ENCODE results near the gene TMEM17. TPM values are rescaled to one million over a fixed set of nuclear protein-coding genes. Genes with fewer than 3 reads are reported as not detected.

Gene TMEM17
- total RNA-seq, 1 donor from 2014 or later = 1.8 TPM

- Histone ChIP-seq H3K9ac (no peak overlapping the region), H3K27ac (no peak overlapping the region), H3F3A (ENCODE audit: low read depth) (no peaks in the 10 kb centered on the region), H3K9me3 (ENCODE audit: low read depth) (no peaks in the 10 kb centered on the region), H4K20me1 (ENCODE audit: low read depth) (no peaks in the 10 kb centered on the region), H3K36me3 (no peaks in the 10 kb centered on the region), H3K4me2 (no peak overlapping the region), H3K4me1 (no peaks in the 10 kb centered on the region), H2AFZ (replicated peaks) (no peak overlapping the region), H3K4me3 (no peak overlapping the region), H3K27me3 (no peaks in the 10 kb centered on the region), H3K79me2 (ENCODE audit: low read depth) (no peaks in the 10 kb centered on the region)
- peaks cover 2% of the 10 kb centered on the region for H3K4me1 Mint-ChIP-seq
- no peaks in the 10 kb centered on the region for H3K36me3 Mint-ChIP-seq
- no peaks in the 10 kb centered on the region for H3K9me3 Mint-ChIP-seq
- no peaks in the 10 kb centered on the region for H3K27me3 Mint-ChIP-seq (ENCODE audit: insufficient read depth, low read depth)
- H3K4me3 Mint-ChIP-seq = no peak overlapping the region
- no peak for DNase-seq (ENCODE audit: low spot score)
- no peak overlapping the region for H3K27ac Mint-ChIP-seq
- TF ChIP-seq, protein P1, sequence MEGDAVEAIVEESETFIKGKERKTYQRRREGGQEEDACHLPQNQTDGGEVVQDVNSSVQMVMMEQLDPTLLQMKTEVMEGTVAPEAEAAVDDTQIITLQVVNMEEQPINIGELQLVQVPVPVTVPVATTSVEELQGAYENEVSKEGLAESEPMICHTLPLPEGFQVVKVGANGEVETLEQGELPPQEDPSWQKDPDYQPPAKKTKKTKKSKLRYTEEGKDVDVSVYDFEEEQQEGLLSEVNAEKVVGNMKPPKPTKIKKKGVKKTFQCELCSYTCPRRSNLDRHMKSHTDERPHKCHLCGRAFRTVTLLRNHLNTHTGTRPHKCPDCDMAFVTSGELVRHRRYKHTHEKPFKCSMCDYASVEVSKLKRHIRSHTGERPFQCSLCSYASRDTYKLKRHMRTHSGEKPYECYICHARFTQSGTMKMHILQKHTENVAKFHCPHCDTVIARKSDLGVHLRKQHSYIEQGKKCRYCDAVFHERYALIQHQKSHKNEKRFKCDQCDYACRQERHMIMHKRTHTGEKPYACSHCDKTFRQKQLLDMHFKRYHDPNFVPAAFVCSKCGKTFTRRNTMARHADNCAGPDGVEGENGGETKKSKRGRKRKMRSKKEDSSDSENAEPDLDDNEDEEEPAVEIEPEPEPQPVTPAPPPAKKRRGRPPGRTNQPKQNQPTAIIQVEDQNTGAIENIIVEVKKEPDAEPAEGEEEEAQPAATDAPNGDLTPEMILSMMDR (IDR thresholded peaks at IDR 0.05) = no peak
- TF ChIP-seq EZH2 (IDR thresholded peaks at IDR 0.05) = no peak
- no peak for TF ChIP-seq EZH2phosphoT487 (IDR thresholded peaks at IDR 0.05)
Observed at GRCh38 chr2:62512384-62512783, 6.4 kb upstream of the TMEM17 start.

DNA sequence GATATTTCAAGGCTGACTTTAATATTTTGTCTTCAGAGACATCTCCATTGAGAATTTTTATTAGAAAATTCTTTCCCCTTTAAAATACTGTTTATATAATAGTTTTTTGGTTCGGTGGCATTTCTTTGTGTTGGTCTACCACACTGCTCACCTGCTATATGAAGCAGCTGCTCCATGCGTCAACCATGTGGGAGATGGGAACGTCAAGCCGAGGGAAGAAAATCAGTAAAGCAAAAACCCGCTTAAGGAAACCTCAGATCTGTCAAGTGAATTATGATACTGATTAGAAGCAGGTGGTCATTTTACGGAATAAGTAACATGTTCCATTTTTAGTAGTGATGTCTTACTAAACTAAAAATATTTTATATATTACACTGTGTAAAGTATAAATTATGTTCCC is 5.6 kb upstream of the TMEM17 start:
- peaks cover 3% of the 10 kb centered on the region for H3K4me1 ChIP-seq
- TF ChIP-seq, protein P1 (IDR thresholded peaks at IDR 0.05) = no peak
- TF ChIP-seq EZH2 (IDR thresholded peaks at IDR 0.05) (no peak), EZH2phosphoT487 (IDR thresholded peaks at IDR 0.05) (no peak)
- Mint-ChIP-seq H3K27me3 (ENCODE audit: insufficient read depth, low read depth) (no peaks in the 10 kb centered on the region), H3K4me1 (peaks cover 4% of the 10 kb centered on the region), H3K36me3 (no peaks in the 10 kb centered on the region), H3K9me3 (no peaks in the 10 kb centered on the region), H3K27ac (no peak overlapping the region), H3K4me3 (no peak overlapping the region)
- DNase-seq (ENCODE audit: low spot score) = no peak
- no peaks in the 10 kb centered on the region for H3K36me3 ChIP-seq
- H2AFZ ChIP-seq (replicated peaks) = no peak overlapping the region
- H3K4me2 ChIP-seq = no peak overlapping the region
- peaks cover under 1% of the 10 kb centered on the region for H3F3A ChIP-seq (ENCODE audit: low read depth)
- H3K27me3 ChIP-seq = no peaks in the 10 kb centered on the region
- H3K9me3 ChIP-seq (ENCODE audit: low read depth) = no peaks in the 10 kb centered on the region
- H3K9ac ChIP-seq = no peak overlapping the region
- no peak overlapping the region for H3K27ac ChIP-seq
- no peaks in the 10 kb centered on the region for H3K79me2 ChIP-seq (ENCODE audit: low read depth)
- no peak overlapping the region for H3K4me3 ChIP-seq
- no peaks in the 10 kb centered on the region for H4K20me1 ChIP-seq (ENCODE audit: low read depth)

DNA sequence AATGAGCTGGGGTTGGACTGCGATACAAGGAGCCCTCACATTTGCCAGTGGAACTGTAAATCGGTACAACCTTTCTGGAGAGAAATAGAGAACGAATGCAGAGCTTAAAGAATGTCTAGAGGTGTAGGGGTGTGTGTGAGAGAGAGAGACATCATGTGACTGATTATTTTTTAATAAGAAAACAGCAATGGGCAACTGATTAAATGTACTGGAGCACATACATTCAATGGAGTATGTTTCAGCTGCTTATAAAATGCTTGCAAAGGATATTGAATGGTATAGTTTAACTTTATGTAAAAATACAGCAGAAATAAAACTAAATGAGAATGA is 391 bp upstream of the TMEM17 start:
- no peaks in the 10 kb centered on the region for H4K20me1 ChIP-seq (ENCODE audit: low read depth)
- H3K4me3 ChIP-seq = peak overlapping the region; percentile 62
- peak overlapping the region; percentile 87 for H2AFZ ChIP-seq (replicated peaks)
- Mint-ChIP-seq H3K27me3 (ENCODE audit: insufficient read depth, low read depth) (no peaks in the 10 kb centered on the region), H3K27ac (peak overlapping the region; percentile 80), H3K9me3 (no peaks in the 10 kb centered on the region), H3K4me3 (peak overlapping the region; percentile 86), H3K4me1 (peaks cover 13% of the 10 kb centered on the region), H3K36me3 (no peaks in the 10 kb centered on the region)
- no peaks in the 10 kb centered on the region for H3K36me3 ChIP-seq
- H3K27ac ChIP-seq = peak overlapping the region; percentile 68
- no peaks in the 10 kb centered on the region for H3K9me3 ChIP-seq (ENCODE audit: low read depth)
- DNase-seq (ENCODE audit: low spot score) = no peak
- H3K4me2 ChIP-seq = peak overlapping the region; percentile 78
- no peaks in the 10 kb centered on the region for H3K27me3 ChIP-seq
- peaks cover 12% of the 10 kb centered on the region for H3K4me1 ChIP-seq
- peaks cover 13% of the 10 kb centered on the region for H3F3A ChIP-seq (ENCODE audit: low read depth)
- peak overlapping the region; percentile 40 for H3K9ac ChIP-seq
- H3K79me2 ChIP-seq (ENCODE audit: low read depth) = no peaks in the 10 kb centered on the region
- TF ChIP-seq EZH2 (IDR thresholded peaks at IDR 0.05) (peak; percentile 16), EZH2phosphoT487 (IDR thresholded peaks at IDR 0.05) (no peak)
- TF ChIP-seq, protein P1 (IDR thresholded peaks at IDR 0.05) = no peak

All from neural progenitor cell (in vitro differentiated cells).